Activated CD4-positive, alpha-beta memory T cell treated with anti-CD3 and anti-CD28 coated beads for 36 hours (primary cell): ENCODE data around the gene ONECUT1. TPM values are rescaled to one million over a fixed set of nuclear protein-coding genes. Genes with fewer than 3 reads are reported as not detected.
A peak's percentile ranks its signal among the peaks of the same experiment; 100 is the strongest.

Source experiments
- CTCF ChIA-PET: fragments of 350-600 bp; sonication (Branson Sonifier 250); formaldehyde crosslinking; loops from one replicate; lab custom pipeline; 2021; ENCODE audit warnings: antibody characterized with exemption, inconsistent platforms; lab: Charles Lee
- POLR2A ChIA-PET: fragments of 350-600 bp; sonication (Branson Sonifier 250); formaldehyde crosslinking; loops from one replicate; lab custom pipeline; 2021; ENCODE audit warnings: antibody characterized with exemption; lab: Charles Lee
- DNase-seq: peaks from one replicate; pipeline ENCODE4 v3.0.0-alpha.2; 2020
- H3K27ac Mint-ChIP-seq: one replicate; pipeline ENCODE4 v1.8.0; 2021; ENCODE audit warnings: mixed read lengths
- H3K27me3 Mint-ChIP-seq: one replicate; pipeline ENCODE4 v1.8.0; 2021; ENCODE audit warnings: mixed read lengths
- H3K36me3 Mint-ChIP-seq: one replicate; pipeline ENCODE4 v1.8.0; 2021; ENCODE audit warnings: mixed read lengths
- H3K4me1 Mint-ChIP-seq: one replicate; pipeline ENCODE4 v1.8.0; 2021; ENCODE audit warnings: low read depth, mixed read lengths
- H3K4me3 Mint-ChIP-seq: one replicate; pipeline ENCODE4 v1.8.0; 2021; ENCODE audit warnings: mild to moderate bottlenecking, mixed read lengths
- H3K9me3 Mint-ChIP-seq: one replicate; pipeline ENCODE4 v1.8.0; 2021; ENCODE audit warnings: mixed read lengths
- intact Hi-C: fragments of 100-400 bp; cut with micrococcal nuclease; formaldehyde crosslinking; loops from one replicate; pipeline ENCODE4 v1.15.1; 2023
- total RNA-seq, 2 experiments: library from RNA; stranded (reverse); gene quantifications; one replicate each; pipeline ENCODE4 v1.2.3, GENCODE V29; 2021

Gene ONECUT1
- total RNA-seq, 2 experiments from 2014 or later = not detected

DNA sequence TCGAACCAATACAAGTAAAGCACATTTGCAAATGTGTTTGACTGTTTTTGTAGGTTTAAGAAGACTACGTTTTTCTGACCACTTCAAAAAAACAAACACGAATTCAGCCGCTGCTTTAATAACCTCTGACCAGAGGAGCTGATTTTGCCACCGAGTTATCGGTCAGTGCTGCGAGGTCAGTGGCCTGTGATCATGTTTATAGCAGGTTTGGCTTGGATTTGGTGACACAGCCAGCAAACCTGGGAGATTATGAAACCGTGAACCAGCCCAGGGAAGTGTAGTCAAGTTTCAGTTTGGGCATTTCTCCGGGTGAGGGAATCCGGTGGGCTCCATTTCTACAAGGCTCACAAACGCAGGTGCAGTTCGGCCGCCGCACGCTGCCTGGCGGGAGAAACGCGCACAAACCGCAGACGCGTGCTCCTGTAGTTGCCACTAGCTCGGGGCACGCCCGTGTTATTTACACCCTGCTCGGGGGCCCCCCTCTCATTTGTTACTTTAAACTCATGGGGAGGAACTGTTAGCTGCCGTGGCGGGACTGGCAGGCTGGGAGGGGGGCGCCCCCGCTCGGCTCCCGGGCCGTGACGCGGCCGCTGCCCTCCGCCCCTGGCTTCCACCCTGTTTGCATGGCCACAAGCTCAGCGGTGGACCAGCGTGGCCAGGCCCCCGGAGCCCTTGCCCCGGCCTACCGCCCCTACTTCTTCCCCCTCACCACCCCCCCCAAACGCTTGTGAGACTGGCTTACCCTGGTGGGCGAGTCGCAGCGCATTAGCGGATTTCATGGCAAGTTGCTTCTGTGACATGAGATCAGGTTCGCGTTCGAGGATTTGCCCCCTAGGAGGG lies 13.6 kb upstream of the ONECUT1 start:
- peak overlapping the region; percentile 60 for H3K4me3 Mint-ChIP-seq
- CTCF ChIA-PET = interaction anchor here (4.4 kb wide), 1 partner anchor 21 kb away, joined by 18 read pairs; no protein-coding TSS in a partner anchor
- H3K9me3 Mint-ChIP-seq = no peaks in the 10 kb centered on the region
- peaks cover 3% of the 10 kb centered on the region for H3K36me3 Mint-ChIP-seq
- peaks cover 20% of the 10 kb centered on the region for H3K4me1 Mint-ChIP-seq
- no peak for DNase-seq
- H3K27me3 Mint-ChIP-seq = peaks cover 76% of the 10 kb centered on the region
- intact Hi-C loops = loop anchor here (2.0 kb wide), 1 partner anchor 23 kb away; no protein-coding TSS in a partner anchor
- no peak overlapping the region for H3K27ac Mint-ChIP-seq
- POLR2A ChIA-PET = no interaction called here

- H3K4me3 Mint-ChIP-seq = no peak overlapping the region
- no peak for DNase-seq
- peaks cover 3% of the 10 kb centered on the region for H3K36me3 Mint-ChIP-seq
- ChIA-PET CTCF (interaction anchor here (4.4 kb wide), 1 partner anchor 21 kb away, joined by 18 read pairs; no protein-coding TSS in a partner anchor), POLR2A (no interaction called here)
- intact Hi-C loops = no loop called here
- H3K4me1 Mint-ChIP-seq = peaks cover 22% of the 10 kb centered on the region
- peaks cover 76% of the 10 kb centered on the region for H3K27me3 Mint-ChIP-seq
- H3K27ac Mint-ChIP-seq = no peak overlapping the region
- H3K9me3 Mint-ChIP-seq = no peaks in the 10 kb centered on the region
These were observed 13.0 kb upstream of the ONECUT1 start for GRCh38 chr15:52803108-52803466.

DNA sequence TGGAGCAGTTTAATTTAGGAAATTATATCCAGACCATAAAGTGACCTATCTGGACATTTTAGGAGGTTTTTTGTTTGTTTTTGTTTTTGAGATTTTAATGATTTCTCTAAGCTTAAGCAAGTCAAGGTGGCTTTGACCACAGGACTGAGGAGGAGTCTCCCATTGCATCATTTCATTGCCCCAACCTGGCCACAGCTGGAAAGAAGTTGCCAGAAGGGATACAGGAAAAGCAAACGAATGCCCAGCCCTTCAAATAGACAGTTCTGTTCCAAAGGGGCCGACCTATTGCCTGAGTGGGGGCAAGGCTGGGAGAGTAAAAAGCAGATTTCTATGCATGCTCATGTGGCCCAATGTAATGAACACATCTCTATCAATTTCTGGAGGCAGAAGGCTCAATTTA lies 12.0 kb upstream of the ONECUT1 start:
- H3K27ac Mint-ChIP-seq = no peak overlapping the region
- H3K27me3 Mint-ChIP-seq = peaks cover 81% of the 10 kb centered on the region
- POLR2A ChIA-PET = no interaction called here
- H3K36me3 Mint-ChIP-seq = peaks cover 3% of the 10 kb centered on the region
- CTCF ChIA-PET = interaction anchor here (1.0 kb wide), 1 partner anchor 19 kb away, joined by 3 read pairs; no protein-coding TSS in a partner anchor
- no peak overlapping the region for H3K4me3 Mint-ChIP-seq
- H3K4me1 Mint-ChIP-seq = peaks cover 22% of the 10 kb centered on the region
- DNase-seq = no peak
- intact Hi-C loops = no loop called here
- no peaks in the 10 kb centered on the region for H3K9me3 Mint-ChIP-seq

DNA sequence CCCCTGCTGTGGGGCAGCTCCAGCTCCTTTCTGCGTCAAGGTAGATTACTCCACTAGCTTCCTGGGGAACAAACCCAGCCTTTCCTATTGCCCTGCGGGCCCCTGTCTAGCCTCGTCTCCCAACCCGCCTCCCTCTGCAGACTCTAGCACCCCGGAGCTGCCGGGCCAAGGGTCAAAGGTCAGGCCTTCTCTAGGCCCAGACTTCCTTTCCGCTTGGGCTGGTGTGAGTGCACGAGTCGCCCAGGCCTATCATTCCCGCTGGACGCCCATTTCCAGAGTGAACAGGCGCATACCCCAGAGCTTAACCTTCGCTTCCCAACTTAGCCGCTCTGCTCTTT lies 11.6 kb upstream of the ONECUT1 start:
- POLR2A ChIA-PET = no interaction called here
- CTCF ChIA-PET = interaction anchor here (1.0 kb wide), 1 partner anchor 19 kb away, joined by 3 read pairs; no protein-coding TSS in a partner anchor
- Mint-ChIP-seq H3K27ac (no peak overlapping the region), H3K9me3 (no peaks in the 10 kb centered on the region), H3K36me3 (peaks cover 3% of the 10 kb centered on the region), H3K4me1 (peaks cover 24% of the 10 kb centered on the region), H3K4me3 (no peak overlapping the region), H3K27me3 (peaks cover 82% of the 10 kb centered on the region)
- no peak for DNase-seq
- intact Hi-C loops = no loop called here

GRCh38 chr15:52800828-52801747 lies 11.0 kb upstream of the ONECUT1 start:
- no peak for DNase-seq
- Mint-ChIP-seq H3K36me3 (peaks cover 3% of the 10 kb centered on the region), H3K27ac (no peak overlapping the region), H3K9me3 (no peaks in the 10 kb centered on the region), H3K27me3 (peaks cover 82% of the 10 kb centered on the region), H3K4me1 (peaks cover 24% of the 10 kb centered on the region), H3K4me3 (no peak overlapping the region)
- intact Hi-C loops = no loop called here
- POLR2A ChIA-PET = no interaction called here
- CTCF ChIA-PET = interaction anchor here (1.0 kb wide), 1 partner anchor 18 kb away, joined by 3 read pairs; no protein-coding TSS in a partner anchor

DNA sequence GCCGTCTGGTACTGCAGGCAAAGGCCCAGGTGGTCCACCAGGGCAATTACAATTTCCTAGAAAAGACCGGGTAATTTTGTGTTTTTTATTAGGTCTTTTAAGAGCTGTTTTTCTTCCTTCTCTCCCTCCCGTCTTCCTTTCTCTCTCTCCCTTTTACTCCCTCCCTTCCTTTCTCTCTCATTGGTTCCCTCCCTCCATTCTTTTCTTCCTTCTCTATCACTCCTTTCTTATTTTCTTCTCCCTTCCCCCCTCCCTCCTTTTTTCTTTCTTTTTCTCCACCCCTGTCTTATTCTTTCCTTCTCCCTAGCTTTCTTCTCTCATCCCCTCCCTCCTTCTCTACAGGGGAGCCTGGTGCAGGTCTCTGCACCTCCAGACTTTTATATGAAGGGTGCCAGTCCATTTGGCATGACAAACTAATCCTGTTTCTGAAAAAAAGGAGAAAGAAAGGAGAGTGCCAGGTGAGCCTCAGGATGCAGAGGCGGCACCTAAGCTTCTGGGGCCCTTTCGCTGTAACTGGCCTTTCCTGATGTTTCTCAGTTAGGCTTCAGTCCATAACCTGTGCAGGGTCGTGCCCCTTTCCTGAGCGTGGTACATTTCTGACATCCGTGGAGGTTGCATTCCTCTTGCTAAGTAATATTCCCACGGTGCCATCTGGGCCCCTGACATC lies 9.1 kb upstream of the ONECUT1 start:
- H3K36me3 Mint-ChIP-seq = peaks cover 3% of the 10 kb centered on the region
- no peak overlapping the region for H3K4me3 Mint-ChIP-seq
- no peaks in the 10 kb centered on the region for H3K9me3 Mint-ChIP-seq
- H3K4me1 Mint-ChIP-seq = peaks cover 25% of the 10 kb centered on the region
- ChIA-PET POLR2A (no interaction called here), CTCF (no interaction called here)
- no peak overlapping the region for H3K27ac Mint-ChIP-seq
- intact Hi-C loops = no loop called here
- no peak for DNase-seq
- H3K27me3 Mint-ChIP-seq = peaks cover 91% of the 10 kb centered on the region

DNA sequence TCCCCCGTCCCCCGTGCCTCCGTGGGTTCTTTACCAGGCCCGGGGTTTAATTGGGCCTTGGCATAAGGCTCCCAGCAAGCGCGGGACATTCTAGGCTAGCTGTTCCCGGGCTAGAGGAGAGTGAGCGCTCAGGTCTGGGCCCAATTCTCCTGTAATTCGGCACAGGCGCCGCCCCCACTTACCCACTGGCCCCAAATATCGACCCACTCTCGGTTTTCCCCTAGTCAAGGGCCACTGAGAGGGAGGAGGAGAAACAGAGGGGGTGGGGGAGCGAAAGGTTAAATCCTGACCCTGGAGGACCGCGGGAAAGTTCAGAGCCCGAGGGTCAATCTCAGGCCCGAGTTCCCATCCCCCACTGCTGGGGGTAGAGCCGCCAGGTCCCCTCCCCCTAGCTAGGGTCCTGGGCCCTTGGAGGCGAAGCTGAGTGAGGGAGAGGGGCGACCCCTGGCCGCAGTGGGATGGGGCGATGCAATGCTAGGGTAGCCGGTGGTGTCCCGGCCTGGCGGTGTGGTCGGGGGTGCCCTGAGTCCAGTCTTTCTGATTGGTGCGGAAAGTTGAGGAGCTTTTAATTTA lies 8.5 kb upstream of the ONECUT1 start:
- Mint-ChIP-seq H3K4me1 (peaks cover 21% of the 10 kb centered on the region), H3K36me3 (peaks cover 3% of the 10 kb centered on the region), H3K9me3 (no peaks in the 10 kb centered on the region), H3K27me3 (peaks cover 92% of the 10 kb centered on the region), H3K27ac (no peak overlapping the region), H3K4me3 (no peak overlapping the region)
- intact Hi-C loops = no loop called here
- CTCF ChIA-PET = interaction anchor here (0.8 to 1.5 kb wide), 2 partner anchors 10 to 16 kb away, joined by 3 to 4 read pairs; no protein-coding TSS in a partner anchor
- no peak for DNase-seq
- POLR2A ChIA-PET = no interaction called here

- no peak overlapping the region for H3K4me3 Mint-ChIP-seq
These were observed 7.7 kb upstream of the ONECUT1 start for GRCh38 chr15:52797625-52798501.

DNA sequence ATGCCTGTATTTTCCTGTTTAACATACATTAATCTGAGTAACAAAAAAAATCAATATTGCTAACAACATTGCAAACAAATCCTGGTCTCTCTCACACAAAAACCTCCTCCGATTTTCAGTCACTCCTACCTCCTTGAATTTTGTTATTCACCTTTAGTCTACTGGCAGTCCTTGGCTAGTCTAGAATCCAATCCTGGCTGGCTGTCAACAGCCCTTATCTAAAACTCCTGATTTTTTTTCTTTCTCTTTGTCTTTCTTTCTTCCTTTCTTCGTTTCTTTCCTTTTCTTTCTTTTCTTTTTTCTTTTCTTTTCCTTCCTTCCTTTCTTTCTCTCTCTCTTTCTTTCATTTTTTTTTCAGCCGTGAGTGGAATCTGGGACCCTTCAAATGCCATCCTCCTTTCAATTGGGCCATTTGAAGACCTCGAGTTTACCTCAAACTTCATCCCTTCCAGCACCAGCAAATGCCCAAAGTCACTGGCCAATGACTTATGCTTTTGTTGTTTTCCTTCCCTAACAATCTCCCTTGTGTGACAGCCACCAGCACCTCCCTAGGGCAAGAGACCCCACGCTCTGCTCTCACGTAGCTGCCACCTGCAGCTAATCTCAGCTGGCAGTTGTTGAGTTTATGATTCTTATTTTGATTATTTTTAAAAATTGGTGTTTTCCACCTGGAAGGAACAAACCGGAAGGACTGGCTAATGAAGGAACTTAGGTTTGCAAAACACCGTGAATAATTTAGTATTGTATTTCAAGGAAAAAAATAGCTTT lies 6.8 kb upstream of the ONECUT1 start:
- intact Hi-C loops = no loop called here
- CTCF ChIA-PET = interaction anchor here (1.5 kb wide), 1 partner anchor 8 kb away, joined by 4 read pairs; no protein-coding TSS in a partner anchor
- Mint-ChIP-seq H3K27me3 (peaks cover 91% of the 10 kb centered on the region), H3K4me3 (no peak overlapping the region), H3K4me1 (peaks cover 15% of the 10 kb centered on the region), H3K27ac (peak overlapping the region; percentile 2), H3K9me3 (no peaks in the 10 kb centered on the region), H3K36me3 (peaks cover 3% of the 10 kb centered on the region)
- no peak for DNase-seq
- POLR2A ChIA-PET = no interaction called here

More at GRCh38 chr15:52797625-52798501, 7.7 kb upstream of the ONECUT1 start:
- ChIA-PET POLR2A (no interaction called here), CTCF (interaction anchor here (0.8 to 1.5 kb wide), 2 partner anchors 9 to 17 kb away, joined by 3 to 4 read pairs; no protein-coding TSS in a partner anchor)
- H3K36me3 Mint-ChIP-seq = peaks cover 3% of the 10 kb centered on the region
- no peaks in the 10 kb centered on the region for H3K9me3 Mint-ChIP-seq
- DNase-seq = no peak
- H3K4me1 Mint-ChIP-seq = peaks cover 15% of the 10 kb centered on the region
- intact Hi-C loops = no loop called here
- no peak overlapping the region for H3K27ac Mint-ChIP-seq
- H3K27me3 Mint-ChIP-seq = peaks cover 91% of the 10 kb centered on the region

DNA sequence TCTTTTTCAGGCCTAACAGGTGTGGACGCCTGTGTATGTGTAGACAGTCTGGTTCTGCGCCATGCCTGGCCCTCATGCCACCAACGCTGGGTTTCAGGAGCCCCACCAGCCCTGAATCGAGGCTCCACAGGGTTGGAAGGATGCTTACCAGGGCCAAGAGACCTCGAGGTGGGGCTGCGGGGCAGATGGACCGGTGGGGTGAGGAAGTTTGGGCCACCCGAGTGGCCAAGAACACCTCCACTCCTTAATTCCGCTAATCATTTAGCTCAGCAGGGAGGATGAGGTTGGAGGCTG lies 6.0 kb upstream of the ONECUT1 start:
- H3K4me1 Mint-ChIP-seq = peaks cover 15% of the 10 kb centered on the region
- ChIA-PET POLR2A (no interaction called here), CTCF (interaction anchor here (1.5 kb wide), 1 partner anchor 13 kb away, joined by 7 read pairs; no protein-coding TSS in a partner anchor)
- H3K27ac Mint-ChIP-seq = no peak overlapping the region
- peaks cover 89% of the 10 kb centered on the region for H3K27me3 Mint-ChIP-seq
- DNase-seq = no peak
- intact Hi-C loops = no loop called here
- H3K9me3 Mint-ChIP-seq = no peaks in the 10 kb centered on the region
- H3K36me3 Mint-ChIP-seq = peaks cover 3% of the 10 kb centered on the region
- H3K4me3 Mint-ChIP-seq = no peak overlapping the region
